Measurements from ENCODE around the gene OR7E24.

OR7E24 gene
- long read RNA-seq, donor 1, result 0 reads
- long read RNA-seq, donor 2, result 0 reads
- long read RNA-seq, donor 3, result 0 reads
- long read RNA-seq, donor 4, result 0 reads
- long read RNA-seq, donor 5, result 0 reads
- long read RNA-seq, donor 6, result 0 reads
- long read RNA-seq, donor 7, result 0 reads
- long read RNA-seq, donor 8, result 0 reads

- DNase-seq, result no peak
Observed at GRCh38 chr19:9250630-9251029, at the start of gene OR7E24. TSS of gene OR7E24 (plus strand) at chr19:9250930. CDS start at chr19:9251044, 114 bp downstream.

- DNase-seq, result peak; percentile 45
Observed at GRCh38 chr19:9205501-9206113, 45.1 kb upstream of the OR7E24 start.

GRCh38 chr19:9219489-9219888, 31.2 kb upstream of the OR7E24 start, which contains the start of gene OR7D4:
TSS of gene OR7D4 (minus strand) at chr19:9219589. CDS start at chr19:9214837, 4,752 bp downstream.
- no peak for DNase-seq

GRCh38 chr19:9251236-9251635, 506 bp downstream of the OR7E24 start:
- DNase-seq, result no peak

- peak; percentile 39 for DNase-seq
Observed at GRCh38 chr19:9283485-9283884, 32.8 kb downstream of the OR7E24 start.

- no peak for DNase-seq
Observed at GRCh38 chr19:9289231-9289884, 38.6 kb downstream of the OR7E24 start.

- no peak for DNase-seq
Observed at GRCh38 chr19:9295411-9295849, 44.7 kb downstream of the OR7E24 start.

- no peak for DNase-seq
Observed at GRCh38 chr19:9296336-9296735, 45.6 kb downstream of the OR7E24 start.

Data from right kidney (tissue), 9 donors.